GM21786 (cell line): ENCODE measurements around the gene ZBTB46.
"Not testable (repeated sequence)": the region's sequence is repeated elsewhere in the genome, so short reads cannot be mapped to it uniquely, and the experiment has no call there.

Experiments
- ATAC-seq: cut with Tn5 transposase; IDR thresholded peaks from one replicate; pipeline ENCODE4 v1.9.1; 2021; ENCODE audit not compliant: unreplicated experiment

ZBTB46 gene

GRCh38 chr20:63830841-63831588 lies at the start of gene ZBTB46:
TSS of gene ZBTB46 (minus strand) at chr20:63831264. CDS start at chr20:63790757, 40,507 bp downstream.
- no peak for ATAC-seq

GRCh38 chr20:63878899-63879663 lies 48.0 kb upstream of the ZBTB46 start:
- ATAC-seq, result no peak

- ATAC-seq, result no peak
Measured at GRCh38 chr20:63877755-63878470, 46.8 kb upstream of the ZBTB46 start.

GRCh38 chr20:63876489-63877036 lies 45.5 kb upstream of the ZBTB46 start:
- no peak for ATAC-seq

- ATAC-seq, result not testable (repeated sequence)
Measured at GRCh38 chr20:63874241-63874640, 43.2 kb upstream of the ZBTB46 start.

- ATAC-seq, result no peak
Measured at GRCh38 chr20:63873477-63873971, 42.5 kb upstream of the ZBTB46 start.

- ATAC-seq, result no peak
Measured at GRCh38 chr20:63868264-63868663, 37.2 kb upstream of the ZBTB46 start.

GRCh38 chr20:63867042-63867441 lies 36.0 kb upstream of the ZBTB46 start:
- ATAC-seq, result not testable (repeated sequence)

GRCh38 chr20:63864978-63865640 lies 34.0 kb upstream of the ZBTB46 start, which contains the start of gene TPD52L2:
TSS of gene TPD52L2 (plus strand) at chr20:63865270. CDS start at chr20:63865366, 96 bp downstream.
- peak; percentile 71 for ATAC-seq

GRCh38 chr20:63864545-63864977 lies 33.5 kb upstream of the ZBTB46 start:
- no peak for ATAC-seq

- ATAC-seq, result peak; percentile 59
Measured at GRCh38 chr20:63863798-63864544, 32.9 kb upstream of the ZBTB46 start.

GRCh38 chr20:63863021-63863797 lies 32.1 kb upstream of the ZBTB46 start:
- no peak for ATAC-seq

- no peak for ATAC-seq
Measured at GRCh38 chr20:63861981-63862901, 31.2 kb upstream of the ZBTB46 start.

- no peak for ATAC-seq
Measured at GRCh38 chr20:63861365-63861934, 30.4 kb upstream of the ZBTB46 start, which contains the start of gene ABHD16B. TSS of gene ABHD16B (plus strand) at chr20:63861498. CDS start at chr20:63861541, 43 bp downstream.

- ATAC-seq, result no peak
Measured at GRCh38 chr20:63860325-63861051, 29.4 kb upstream of the ZBTB46 start.

- ATAC-seq, result no peak
Measured at GRCh38 chr20:63859166-63859699, 28.2 kb upstream of the ZBTB46 start.
